ENCODE results near the gene ARSK.

The ARSK gene

GRCh38 chr5:95619096-95619495 is 64.2 kb downstream of the ARSK start:
- TF ChIP-seq, protein P1, sequence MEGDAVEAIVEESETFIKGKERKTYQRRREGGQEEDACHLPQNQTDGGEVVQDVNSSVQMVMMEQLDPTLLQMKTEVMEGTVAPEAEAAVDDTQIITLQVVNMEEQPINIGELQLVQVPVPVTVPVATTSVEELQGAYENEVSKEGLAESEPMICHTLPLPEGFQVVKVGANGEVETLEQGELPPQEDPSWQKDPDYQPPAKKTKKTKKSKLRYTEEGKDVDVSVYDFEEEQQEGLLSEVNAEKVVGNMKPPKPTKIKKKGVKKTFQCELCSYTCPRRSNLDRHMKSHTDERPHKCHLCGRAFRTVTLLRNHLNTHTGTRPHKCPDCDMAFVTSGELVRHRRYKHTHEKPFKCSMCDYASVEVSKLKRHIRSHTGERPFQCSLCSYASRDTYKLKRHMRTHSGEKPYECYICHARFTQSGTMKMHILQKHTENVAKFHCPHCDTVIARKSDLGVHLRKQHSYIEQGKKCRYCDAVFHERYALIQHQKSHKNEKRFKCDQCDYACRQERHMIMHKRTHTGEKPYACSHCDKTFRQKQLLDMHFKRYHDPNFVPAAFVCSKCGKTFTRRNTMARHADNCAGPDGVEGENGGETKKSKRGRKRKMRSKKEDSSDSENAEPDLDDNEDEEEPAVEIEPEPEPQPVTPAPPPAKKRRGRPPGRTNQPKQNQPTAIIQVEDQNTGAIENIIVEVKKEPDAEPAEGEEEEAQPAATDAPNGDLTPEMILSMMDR (conservative IDR thresholded peaks at IDR 0.05; ENCODE audit: low read depth, low read length) = no peak
- H3K4me3 ChIP-seq (ENCODE audit: low read depth, low read length) = peak overlapping the region; percentile 66
- peak; percentile 20 for DNase-seq (ENCODE audit: low read depth)

GRCh38 chr5:95619514-95620029 is 64.7 kb downstream of the ARSK start:
- peak overlapping the region; percentile 66 for H3K4me3 ChIP-seq (ENCODE audit: low read depth, low read length)
- DNase-seq (ENCODE audit: low read depth) = no peak

GRCh38 chr5:95620030-95620869 is 65.3 kb downstream of the ARSK start, which contains the start of gene GPR150:
TSS of gene GPR150 (plus strand) at chr5:95620087. CDS start at chr5:95620276, 189 bp downstream.
- DNase-seq (ENCODE audit: low read depth) = peak; percentile 46
- peak within 1 kb of the TSS; percentile 66 for H3K4me3 ChIP-seq (ENCODE audit: low read depth, low read length)
- TF ChIP-seq, protein P1 (conservative IDR thresholded peaks at IDR 0.05; ENCODE audit: low read depth, low read length) = no peak

More at GRCh38 chr5:95619514-95620029, 64.7 kb downstream of the ARSK start:
- TF ChIP-seq, protein P1 (conservative IDR thresholded peaks at IDR 0.05; ENCODE audit: low read depth, low read length) = no peak

DNA sequence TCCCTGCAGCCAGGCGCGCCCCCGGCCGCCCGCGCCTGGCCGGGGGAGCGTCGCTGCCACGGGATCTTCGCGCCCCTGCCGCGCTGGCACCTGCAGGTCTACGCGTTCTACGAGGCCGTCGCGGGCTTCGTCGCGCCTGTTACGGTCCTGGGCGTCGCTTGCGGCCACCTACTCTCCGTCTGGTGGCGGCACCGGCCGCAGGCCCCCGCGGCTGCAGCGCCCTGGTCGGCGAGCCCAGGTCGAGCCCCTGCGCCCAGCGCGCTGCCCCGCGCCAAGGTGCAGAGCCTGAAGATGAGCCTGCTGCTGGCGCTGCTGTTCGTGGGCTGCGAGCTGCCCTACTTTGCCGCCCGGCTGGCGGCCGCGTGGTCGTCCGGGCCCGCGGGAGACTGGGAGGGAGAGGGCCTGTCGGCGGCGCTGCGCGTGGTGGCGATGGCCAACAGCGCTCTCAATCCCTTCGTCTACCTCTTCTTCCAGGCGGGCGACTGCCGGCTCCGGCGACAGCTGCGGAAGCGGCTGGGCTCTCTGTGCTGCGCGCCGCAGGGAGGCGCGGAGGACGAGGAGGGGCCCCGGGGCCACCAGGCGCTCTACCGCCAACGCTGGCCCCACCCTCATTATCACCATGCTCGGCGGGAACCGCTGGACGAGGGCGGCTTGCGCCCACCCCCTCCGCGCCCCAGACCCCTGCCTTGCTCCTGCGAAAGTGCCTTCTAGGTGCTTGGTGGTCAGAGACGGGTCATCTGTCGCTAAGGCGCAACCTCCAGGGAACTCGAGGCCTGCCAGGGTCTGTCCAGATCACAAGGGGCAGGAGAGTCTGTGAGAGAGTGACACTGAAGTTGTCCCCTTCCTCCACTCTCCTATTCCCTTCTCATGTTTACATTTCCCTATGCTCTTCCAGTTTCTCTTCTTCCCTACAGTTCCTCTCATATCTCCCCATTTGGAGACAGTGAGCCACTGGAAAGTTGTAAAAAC is 66.3 kb downstream of the ARSK start:
- peak; percentile 23 for DNase-seq (ENCODE audit: low read depth)
- TF ChIP-seq, protein P1 (conservative IDR thresholded peaks at IDR 0.05; ENCODE audit: low read depth, low read length) = no peak
- peak overlapping the region; percentile 66 for H3K4me3 ChIP-seq (ENCODE audit: low read depth, low read length)

DNA sequence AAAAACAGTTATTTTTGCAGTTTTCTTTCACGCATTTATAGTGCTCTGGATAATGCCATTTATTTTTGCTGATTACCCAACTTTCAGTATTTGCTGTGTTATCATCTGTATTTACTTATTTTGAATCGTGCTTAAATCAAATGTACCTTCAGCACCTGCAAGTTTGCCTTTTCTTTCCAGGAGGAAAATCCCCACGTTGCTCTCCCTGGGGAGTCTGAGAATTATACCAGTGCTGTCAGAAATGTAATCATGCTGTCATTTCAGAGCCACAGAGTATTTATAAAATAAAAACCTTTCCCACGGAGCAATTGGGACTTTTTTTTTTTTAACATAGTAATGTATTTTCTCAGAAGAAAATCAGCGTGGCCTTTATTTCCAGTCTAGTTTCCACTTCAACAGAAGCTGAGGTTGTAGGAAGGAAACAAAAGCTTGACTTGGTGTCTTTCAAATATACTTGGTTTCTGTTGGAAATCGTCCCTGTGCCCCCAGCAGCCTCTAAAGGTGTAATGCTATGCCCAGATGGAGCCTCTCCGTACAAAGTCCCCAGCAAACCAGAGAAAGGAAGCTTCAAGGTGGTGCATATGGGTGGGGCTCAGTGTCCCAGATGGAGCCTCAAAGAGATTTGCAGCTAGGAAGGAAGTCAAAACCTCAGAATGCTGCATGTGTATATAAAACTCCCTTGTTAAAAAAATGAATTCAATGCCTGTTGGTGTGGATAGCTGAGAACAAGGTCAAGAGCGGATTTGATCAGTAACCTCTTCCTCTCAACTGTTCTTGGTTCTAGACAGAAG is 67.1 kb downstream of the ARSK start:
- no peak overlapping the region for H3K4me3 ChIP-seq (ENCODE audit: low read depth, low read length)
- no peak for DNase-seq (ENCODE audit: low read depth)
- TF ChIP-seq, protein P1 (conservative IDR thresholded peaks at IDR 0.05; ENCODE audit: low read depth, low read length) = no peak

DNA sequence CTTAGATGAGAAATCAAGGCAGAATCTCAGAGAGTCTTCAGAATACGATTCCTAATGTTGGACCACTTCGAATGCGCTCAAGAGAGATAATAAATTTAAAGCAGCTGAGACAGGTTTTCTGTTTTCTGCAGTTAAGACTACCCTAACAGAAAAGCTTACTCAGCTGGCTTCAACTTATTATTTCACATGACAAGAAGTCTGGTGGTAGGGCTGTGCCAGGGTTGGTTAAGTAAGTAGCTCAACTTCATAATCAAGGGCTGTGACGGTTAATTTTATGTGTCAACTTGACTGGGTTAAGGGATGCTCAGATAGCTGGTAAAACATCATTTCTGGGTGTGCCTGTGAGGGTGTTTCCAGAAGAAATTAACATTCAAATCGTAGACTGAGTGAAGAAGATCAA is 68.8 kb downstream of the ARSK start:
- TF ChIP-seq, protein P1 (conservative IDR thresholded peaks at IDR 0.05; ENCODE audit: low read depth, low read length) = no peak
- no peak overlapping the region for H3K4me3 ChIP-seq (ENCODE audit: low read depth, low read length)
- DNase-seq (ENCODE audit: low read depth) = no peak
